Psoas muscle (tissue), 8 donors: ENCODE results near the gene PTPN13. TPM values are rescaled to one million over a fixed set of nuclear protein-coding genes. Genes with fewer than 3 reads are reported as not detected.

Source experiments
- ATAC-seq, 4 donors: fragments of 200-7000 bp; cut with Tn5 transposase; one replicate each; pipeline ENCODE4 v1.9.1; 2020; ENCODE audit warnings: moderate library complexity in 3 of 4, mild to moderate bottlenecking in 2 of 4
- DNase-seq, 2 donors: peaks; one replicate each; pipeline ENCODE4 v3.0.0-alpha.2; 2020
- H3K27ac ChIP-seq: fragments of 200-600 bp; one replicate; pipeline ENCODE4 v1.8.0; 2022
- H3K27me3 ChIP-seq, 3 donors: fragments of 200-600 bp in 1 of 3; one replicate each; pipeline versions ENCODE4 v1.6.1 to v1.8.0; 2013 to 2022; ENCODE audit warnings: low read length in 2 of 3, mild to moderate bottlenecking in 2 of 3, moderate library complexity in 1 of 3; ENCODE audit not compliant: insufficient read depth in 3 of 3
- H3K36me3 ChIP-seq, 2 donors: fragments of 200-600 bp in 1 of 2; one replicate each; pipeline versions ENCODE4 v1.6.1 to v1.8.0; 2013 to 2022; ENCODE audit warnings: low read depth in 1 of 2, mild to moderate bottlenecking in 1 of 2, moderate library complexity in 1 of 2; ENCODE audit not compliant: insufficient read depth in 1 of 2
- H3K4me1 ChIP-seq: fragments of 200-600 bp; one replicate; pipeline ENCODE4 v1.8.0; 2022
- H3K4me3 ChIP-seq: fragments of 200-600 bp; one replicate; pipeline ENCODE4 v1.8.0; 2022; ENCODE audit warnings: mild to moderate bottlenecking
- H3K9me3 ChIP-seq: fragments of 200-600 bp; one replicate; pipeline ENCODE4 v1.8.0; 2022
- WGBS, 3 donors: extraction: QIAGEN DNeasy Blood & Tissue Kit; methylation state at CpG; one replicate each; pipeline versions ENCODE4 v1.1.6 to v1.1.7; 2013; 5-methylcytosine and 5-hydroxymethylcytosine counted together
- intact Hi-C, 2 donors: fragments of 100-400 bp; cut with DNase I; formaldehyde crosslinking; loops; one replicate each; pipeline versions ENCODE4 v1.11.0 to v1.14.2; 2022
- polyA plus RNA-seq, 3 donors: library from polyadenylated mRNA; stranded (reverse); fragments of 200-250 nt; gene quantifications; one replicate each; pipeline ENCODE4 v1.2.3, GENCODE V29; 2013
- total RNA-seq, 4 donors: library from RNA; stranded (reverse); fragmentation: NEBNext Ultra II Directional in 2 of 4; extraction: Animal tissue kit (Norgen Biotek cat#: 25700) in 2 of 4; gene quantifications; one replicate each; pipeline versions ENCODE4 v1.2.1 to v1.2.4, GENCODE V29; 2021 to 2023
- TF ChIP-seq, protein P1 (sequence below): fragments of 200-600 bp; IDR thresholded peaks from one replicate; pipeline ENCODE4 v1.8.0; 2022; ENCODE audit warnings: antibody characterized with exemption
- donor health status: healthy with polysubstance abuse.
- donor health status: DM: no; HTN: no; CAD: no; lungs with moderate emphysema.
- donor health status: Bipolar disorder and iron deficiency.
- donor health status: healthy.
- donor health status: DM: yes; HTN: yes; CAD: no.
- donor health status: DM: no; HTN: no; CAD: no.
- donor health status: DM: no; HTN: no; CAD: no.
- donor health status: DM: yes; HTN: yes; CAD: no.

The PTPN13 gene
- total and polyA plus RNA-seq, 7 donors: 0.22 to 2.4 (median 0.89) TPM

DNA sequence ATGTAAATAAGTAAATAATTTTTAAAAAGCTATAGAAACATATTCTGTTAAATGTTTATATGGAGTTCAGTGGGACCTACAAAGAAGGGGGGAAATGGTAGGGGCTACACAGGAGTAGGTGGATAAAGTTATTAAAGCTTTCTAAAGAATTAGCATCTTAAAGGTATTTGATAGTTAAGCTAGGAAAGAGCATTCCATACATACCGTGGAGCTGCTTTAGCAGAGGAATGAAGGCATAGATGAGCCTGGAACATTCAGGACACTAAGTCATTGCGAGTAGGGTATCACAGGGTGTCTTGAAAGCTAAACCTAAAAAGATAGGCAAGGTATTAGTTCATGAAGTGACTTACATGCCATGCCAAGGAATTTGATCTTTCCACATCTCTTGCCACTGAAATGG is 194.7 kb downstream of the PTPN13 start:
- H3K27me3 ChIP-seq: no peaks in the 10 kb centered on the region
- no peaks in the 10 kb centered on the region for H3K4me1 ChIP-seq
- DNase-seq: no peak
- no peak overlapping the region for H3K27ac ChIP-seq
- no peak for ATAC-seq
- 55 to 92% (median 78%) methylated on average over 2 of the region's 2 CpGs for WGBS, 3 donors
- H3K36me3 ChIP-seq: no peaks in the 10 kb centered on the region
- TF ChIP-seq, protein P1, sequence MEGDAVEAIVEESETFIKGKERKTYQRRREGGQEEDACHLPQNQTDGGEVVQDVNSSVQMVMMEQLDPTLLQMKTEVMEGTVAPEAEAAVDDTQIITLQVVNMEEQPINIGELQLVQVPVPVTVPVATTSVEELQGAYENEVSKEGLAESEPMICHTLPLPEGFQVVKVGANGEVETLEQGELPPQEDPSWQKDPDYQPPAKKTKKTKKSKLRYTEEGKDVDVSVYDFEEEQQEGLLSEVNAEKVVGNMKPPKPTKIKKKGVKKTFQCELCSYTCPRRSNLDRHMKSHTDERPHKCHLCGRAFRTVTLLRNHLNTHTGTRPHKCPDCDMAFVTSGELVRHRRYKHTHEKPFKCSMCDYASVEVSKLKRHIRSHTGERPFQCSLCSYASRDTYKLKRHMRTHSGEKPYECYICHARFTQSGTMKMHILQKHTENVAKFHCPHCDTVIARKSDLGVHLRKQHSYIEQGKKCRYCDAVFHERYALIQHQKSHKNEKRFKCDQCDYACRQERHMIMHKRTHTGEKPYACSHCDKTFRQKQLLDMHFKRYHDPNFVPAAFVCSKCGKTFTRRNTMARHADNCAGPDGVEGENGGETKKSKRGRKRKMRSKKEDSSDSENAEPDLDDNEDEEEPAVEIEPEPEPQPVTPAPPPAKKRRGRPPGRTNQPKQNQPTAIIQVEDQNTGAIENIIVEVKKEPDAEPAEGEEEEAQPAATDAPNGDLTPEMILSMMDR: no peak
- intact Hi-C loops: no loop called here
- H3K4me3 ChIP-seq: no peak overlapping the region
- no peaks in the 10 kb centered on the region for H3K9me3 ChIP-seq

DNA sequence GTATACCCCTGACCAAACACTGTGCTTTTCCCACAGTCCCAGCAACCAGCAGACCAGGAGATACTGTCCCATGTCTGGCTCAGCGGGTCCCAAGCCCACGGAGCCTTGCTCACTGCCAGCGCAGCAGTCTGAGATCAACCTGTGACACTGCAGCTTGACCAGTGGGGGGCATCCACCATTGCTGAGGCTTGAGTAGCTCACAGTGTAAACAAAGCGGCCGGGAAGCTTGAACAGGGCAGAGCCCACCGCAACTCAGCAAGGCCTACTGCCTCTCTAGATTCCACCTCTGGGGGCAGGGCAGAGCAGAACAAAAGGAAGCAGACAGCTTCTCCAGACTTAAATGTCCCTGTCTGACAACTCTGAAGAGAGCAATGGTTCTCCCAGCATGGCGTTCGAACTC is 197.0 kb downstream of the PTPN13 start:
- no peaks in the 10 kb centered on the region for H3K36me3 ChIP-seq
- H3K4me1 ChIP-seq: no peaks in the 10 kb centered on the region
- DNase-seq (no peak), ATAC-seq (no peak)
- WGBS, 3 donors: 90 to 95% (median 92%) methylated on average over 8 of the region's 8 CpGs
- TF ChIP-seq, protein P1: no peak
- H3K9me3 ChIP-seq: no peaks in the 10 kb centered on the region
- no peak overlapping the region for H3K27ac ChIP-seq
- intact Hi-C loops: no loop called here
- no peak overlapping the region for H3K4me3 ChIP-seq
- H3K27me3 ChIP-seq: no peaks in the 10 kb centered on the region

DNA sequence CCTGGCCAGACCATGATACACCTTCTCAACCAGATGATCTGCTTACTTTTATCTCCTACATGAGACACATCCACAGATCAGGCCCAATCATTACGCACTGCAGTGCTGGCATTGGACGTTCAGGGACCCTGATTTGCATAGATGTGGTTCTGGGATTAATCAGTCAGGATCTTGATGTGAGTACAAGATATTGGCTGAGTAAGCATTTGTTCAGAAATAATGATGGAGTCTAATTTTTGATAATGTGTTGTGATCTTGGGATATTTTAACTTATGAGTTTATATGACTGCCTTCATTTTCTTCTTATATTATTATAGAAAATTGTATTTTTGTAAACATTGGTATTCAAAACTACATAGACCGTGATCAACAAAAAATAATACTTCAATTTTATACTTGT is 215.7 kb downstream of the PTPN13 start:
- DNase-seq: no peak
- Histone ChIP-seq H3K36me3 (no peaks in the 10 kb centered on the region), H3K4me1 (no peaks in the 10 kb centered on the region), H3K9me3 (no peaks in the 10 kb centered on the region), H3K27me3 (no peaks in the 10 kb centered on the region), H3K4me3 (no peak overlapping the region), H3K27ac (no peak overlapping the region)
- 89 to 92% (median 91%) methylated on average over 3 of the region's 3 CpGs for WGBS, 3 donors
- TF ChIP-seq, protein P1: no peak
- intact Hi-C loops: no loop called here
- ATAC-seq: no peak

DNA sequence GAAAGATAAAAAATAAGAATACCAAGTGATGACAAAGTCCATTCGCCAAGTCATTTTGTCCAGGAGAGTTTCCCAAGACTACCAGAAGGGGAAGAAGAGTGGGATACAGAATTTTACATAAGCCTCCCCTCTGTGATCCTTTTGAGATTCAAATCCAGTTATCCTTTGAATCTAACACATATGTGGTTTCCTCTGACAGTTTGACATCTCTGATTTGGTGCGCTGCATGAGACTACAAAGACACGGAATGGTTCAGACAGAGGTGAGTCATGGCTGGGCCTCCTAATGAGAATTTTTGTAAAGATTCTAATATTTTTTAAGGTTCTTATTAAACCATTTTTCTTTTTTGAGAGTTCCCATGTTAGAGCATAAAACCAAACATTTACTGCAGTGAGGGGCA is 216.7 kb downstream of the PTPN13 start:
- Histone ChIP-seq H3K9me3 (no peaks in the 10 kb centered on the region), H3K27ac (no peak overlapping the region), H3K27me3 (no peaks in the 10 kb centered on the region), H3K4me3 (no peak overlapping the region), H3K4me1 (no peaks in the 10 kb centered on the region), H3K36me3 (no peaks in the 10 kb centered on the region)
- WGBS, 3 donors: 92 to 94% (median 94%) methylated on average over 3 of the region's 3 CpGs
- TF ChIP-seq, protein P1: no peak
- intact Hi-C loops: no loop called here
- no peak for ATAC-seq
- no peak for DNase-seq

DNA sequence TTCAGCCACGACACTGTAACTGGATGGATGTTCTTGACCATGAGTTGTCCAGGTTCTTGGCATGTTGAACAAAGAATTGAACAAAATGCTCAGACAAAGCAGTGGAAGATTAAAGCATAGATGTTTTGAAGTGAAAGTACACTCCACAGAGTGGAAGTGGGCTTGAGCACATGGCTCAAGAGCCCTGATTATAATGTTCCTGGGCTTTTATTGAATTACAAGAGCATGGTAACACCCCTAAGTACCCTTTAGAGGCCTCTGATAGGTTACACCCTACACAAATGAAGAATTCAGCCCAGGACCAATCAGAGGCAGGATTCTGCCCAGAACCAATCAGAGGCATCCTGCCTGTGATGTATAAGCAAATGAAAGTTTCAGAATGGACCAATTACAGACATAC is 221.5 kb downstream of the PTPN13 start:
- Histone ChIP-seq H3K4me3 (no peak overlapping the region), H3K36me3 (no peaks in the 10 kb centered on the region), H3K9me3 (no peaks in the 10 kb centered on the region), H3K27me3 (no peaks in the 10 kb centered on the region), H3K27ac (no peak overlapping the region), H3K4me1 (no peaks in the 10 kb centered on the region)
- no peak for ATAC-seq
- intact Hi-C loops: no loop called here
- WGBS, 3 donors: 81 to 88% (median 81%) methylated on average over 1 of the region's 1 CpG
- no peak for DNase-seq
- TF ChIP-seq, protein P1: no peak
